Omental fat pad (tissue), 4 donors: ENCODE data around the gene MAGEC3. TPM values are rescaled to one million over a fixed set of nuclear protein-coding genes. Genes with fewer than 3 reads are reported as not detected.

Experiments
- ATAC-seq: fragments of 150-250 bp; one replicate; pipeline ENCODE4 v1.9.1; 2016; ENCODE audit warnings: mild to moderate bottlenecking, moderate library complexity; ENCODE audit not compliant: low FRiP score
- DNase-seq: peaks from one replicate; pipeline ENCODE4 v3.0.0-alpha.2; 2019; ENCODE audit warnings: low spot score
- total RNA-seq, 4 donors: library from RNA; depleted of rRNA; stranded (reverse); fragments of >200 nt; gene quantifications; one replicate each; pipeline ENCODE4 v1.1.0, GENCODE V29; 2016
- TF ChIP-seq, protein P1 (sequence below), 3 donors: fragments of 450-650 bp; IDR thresholded peaks; one replicate each; pipeline ENCODE4 v1.5.1; 2016 to 2017; ENCODE audit warnings: antibody characterized with exemption in 3 of 3, mild to moderate bottlenecking in 3 of 3, moderate library complexity in 2 of 3

The MAGEC3 gene
- total RNA-seq, 4 donors from 2014 or later: not detected

DNA sequence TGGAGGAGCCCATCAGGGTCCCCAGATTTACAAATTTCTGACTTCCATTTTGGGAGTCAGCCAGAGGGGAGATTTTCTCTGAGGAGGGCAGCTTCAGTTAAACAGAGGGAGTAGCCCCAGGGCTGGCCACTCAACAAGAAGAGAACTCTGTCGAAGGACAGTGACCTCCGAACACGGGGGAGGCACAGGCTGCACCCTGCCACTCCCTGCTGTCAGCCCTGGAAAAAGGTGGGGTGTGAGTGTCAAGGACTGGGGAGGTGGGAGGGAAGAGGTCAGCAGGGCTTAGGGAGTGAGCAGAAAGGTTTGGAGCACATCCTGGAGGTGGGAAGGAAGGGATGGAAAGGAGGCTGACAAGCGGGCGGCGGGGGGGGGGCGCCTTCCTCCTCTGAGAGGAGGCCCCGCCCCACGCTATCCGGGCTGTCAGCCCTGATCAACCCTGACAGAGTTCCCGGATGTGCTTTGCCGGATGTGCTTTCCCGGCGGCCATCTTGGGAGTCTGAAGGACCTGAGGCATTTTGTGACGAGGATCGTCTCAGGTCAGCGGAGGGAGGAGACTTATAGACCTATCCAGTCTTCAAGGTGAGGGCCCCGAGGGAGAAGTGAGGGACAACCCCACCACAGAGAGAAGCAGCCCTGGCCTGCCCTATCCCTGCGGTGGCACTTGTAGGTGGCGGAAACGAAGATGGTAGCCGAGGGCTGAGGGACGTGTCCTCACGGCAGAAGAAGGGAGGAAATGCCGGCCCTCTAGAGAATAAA lies 65.5 kb downstream of the MAGEC3 start, which contains the start of gene MAGEC1:
Gene MAGEC1 (plus strand): TSS at position 495 of the 756 bp plus-strand sequence. CDS start 1,179 bp downstream, outside the sequence.
- TF ChIP-seq, protein P1, sequence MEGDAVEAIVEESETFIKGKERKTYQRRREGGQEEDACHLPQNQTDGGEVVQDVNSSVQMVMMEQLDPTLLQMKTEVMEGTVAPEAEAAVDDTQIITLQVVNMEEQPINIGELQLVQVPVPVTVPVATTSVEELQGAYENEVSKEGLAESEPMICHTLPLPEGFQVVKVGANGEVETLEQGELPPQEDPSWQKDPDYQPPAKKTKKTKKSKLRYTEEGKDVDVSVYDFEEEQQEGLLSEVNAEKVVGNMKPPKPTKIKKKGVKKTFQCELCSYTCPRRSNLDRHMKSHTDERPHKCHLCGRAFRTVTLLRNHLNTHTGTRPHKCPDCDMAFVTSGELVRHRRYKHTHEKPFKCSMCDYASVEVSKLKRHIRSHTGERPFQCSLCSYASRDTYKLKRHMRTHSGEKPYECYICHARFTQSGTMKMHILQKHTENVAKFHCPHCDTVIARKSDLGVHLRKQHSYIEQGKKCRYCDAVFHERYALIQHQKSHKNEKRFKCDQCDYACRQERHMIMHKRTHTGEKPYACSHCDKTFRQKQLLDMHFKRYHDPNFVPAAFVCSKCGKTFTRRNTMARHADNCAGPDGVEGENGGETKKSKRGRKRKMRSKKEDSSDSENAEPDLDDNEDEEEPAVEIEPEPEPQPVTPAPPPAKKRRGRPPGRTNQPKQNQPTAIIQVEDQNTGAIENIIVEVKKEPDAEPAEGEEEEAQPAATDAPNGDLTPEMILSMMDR (IDR thresholded peaks at IDR 0.05): no peak
- ATAC-seq: no peak
- DNase-seq: no peak

GRCh38 chrX:141904262-141904661 lies 66.1 kb downstream of the MAGEC3 start:
- TF ChIP-seq, protein P1 (IDR thresholded peaks at IDR 0.05): no peak
- DNase-seq (no peak), ATAC-seq (no peak)

- ATAC-seq: no peak
- TF ChIP-seq, protein P1 (IDR thresholded peaks at IDR 0.05): no peak
- no peak for DNase-seq
Observed at GRCh38 chrX:141917801-141918200, 79.7 kb downstream of the MAGEC3 start.

GRCh38 chrX:141924293-141924692 lies 86.2 kb downstream of the MAGEC3 start:
- no peak for ATAC-seq
- TF ChIP-seq, protein P1 (IDR thresholded peaks at IDR 0.05): no peak
- DNase-seq: no peak

- TF ChIP-seq, protein P1 (IDR thresholded peaks at IDR 0.05): no peak
- ATAC-seq (no peak), DNase-seq (no peak)
Observed at GRCh38 chrX:141928432-141928831, 90.3 kb downstream of the MAGEC3 start.

GRCh38 chrX:141934059-141934641 lies 96.0 kb downstream of the MAGEC3 start:
- DNase-seq: no peak
- no peak for ATAC-seq
- TF ChIP-seq, protein P1 (IDR thresholded peaks at IDR 0.05): no peak

GRCh38 chrX:141935645-141936044 lies 97.5 kb downstream of the MAGEC3 start:
- ATAC-seq: no peak
- DNase-seq: no peak
- TF ChIP-seq, protein P1 (IDR thresholded peaks at IDR 0.05): no peak
